Measurements from ENCODE around the gene ZMIZ1. TPM values are rescaled to one million over a fixed set of nuclear protein-coding genes. Genes with fewer than 3 reads are reported as not detected.
A peak's percentile ranks its signal among the peaks of the same experiment; 100 is the strongest.

Gene ZMIZ1
- polyA plus RNA-seq, 3 donors, result 3.3 to 64.6 (median 8.9) TPM

- H3K27me3 Mint-ChIP-seq (ENCODE audit: low read depth in 3 of 3), result peaks cover 0 to 5% (median 2%) of the 10 kb centered on the region in 3 donors
- H3K4me2 ChIP-seq (replicated peaks; ENCODE audit: extremely low read depth, low read length, poor library complexity, severe bottlenecking), result no peak overlapping the region
- no peaks in the 10 kb centered on the region for H3K79me2 ChIP-seq (ENCODE audit: insufficient read depth, low read length)
- H3K27ac Mint-ChIP-seq, result peak overlapping the region in 3 of 7 donors; percentile 6 to 24 (median 15)
- H3K4me1 ChIP-seq (ENCODE audit: control insufficient read depth in 1 of 2, insufficient read depth in 2 of 2, low read length in 2 of 2), result peaks cover 0 to 2% of the 10 kb centered on the region in 2 donors
- intact Hi-C loops (cut with micrococcal nuclease), result no loop called here
- WGBS (ENCODE audit: insufficient coverage), result 100% methylated on average over 4 of the region's 5 CpGs
- peaks cover 41 to 95% of the 10 kb centered on the region in 2 donors for H3K36me3 ChIP-seq (replicated peaks in 1 of 2; ENCODE audit: control insufficient read depth in 1 of 2, insufficient read depth in 2 of 2, low read length in 2 of 2)
- H3K27ac ChIP-seq (ENCODE audit: low read depth in 1 of 2, low read length in 2 of 2), result no peak overlapping the region
- DNase-seq, result no peak
- no peak overlapping the region for H2AFZ ChIP-seq (ENCODE audit: insufficient read depth, low read depth, low read length, poor library complexity, severe bottlenecking)
- H3K4me3 Mint-ChIP-seq, result no peak overlapping the region
- peaks cover 10% of the 10 kb centered on the region for H3K4me1 Mint-ChIP-seq
- H4K20me1 ChIP-seq (ENCODE audit: insufficient read depth, low read length), result peaks cover 99% of the 10 kb centered on the region
- no peaks in the 10 kb centered on the region for H3K9me3 Mint-ChIP-seq
- H3K9ac ChIP-seq (ENCODE audit: insufficient read depth, low read length, poor library complexity, severe bottlenecking), result no peak overlapping the region
- no peak overlapping the region for H3K4me3 ChIP-seq (replicated peaks in 1 of 3; ENCODE audit: low read depth in 2 of 3, low read length in 3 of 3)
- H3K36me3 Mint-ChIP-seq, result peaks cover 60 to 84% of the 10 kb centered on the region in 2 donors
- no peaks in the 10 kb centered on the region for H3K9me3 ChIP-seq (replicated peaks in 1 of 2; ENCODE audit: control insufficient read depth in 1 of 2, insufficient read depth in 1 of 2, low read length in 2 of 2)
- TF ChIP-seq, protein P1, sequence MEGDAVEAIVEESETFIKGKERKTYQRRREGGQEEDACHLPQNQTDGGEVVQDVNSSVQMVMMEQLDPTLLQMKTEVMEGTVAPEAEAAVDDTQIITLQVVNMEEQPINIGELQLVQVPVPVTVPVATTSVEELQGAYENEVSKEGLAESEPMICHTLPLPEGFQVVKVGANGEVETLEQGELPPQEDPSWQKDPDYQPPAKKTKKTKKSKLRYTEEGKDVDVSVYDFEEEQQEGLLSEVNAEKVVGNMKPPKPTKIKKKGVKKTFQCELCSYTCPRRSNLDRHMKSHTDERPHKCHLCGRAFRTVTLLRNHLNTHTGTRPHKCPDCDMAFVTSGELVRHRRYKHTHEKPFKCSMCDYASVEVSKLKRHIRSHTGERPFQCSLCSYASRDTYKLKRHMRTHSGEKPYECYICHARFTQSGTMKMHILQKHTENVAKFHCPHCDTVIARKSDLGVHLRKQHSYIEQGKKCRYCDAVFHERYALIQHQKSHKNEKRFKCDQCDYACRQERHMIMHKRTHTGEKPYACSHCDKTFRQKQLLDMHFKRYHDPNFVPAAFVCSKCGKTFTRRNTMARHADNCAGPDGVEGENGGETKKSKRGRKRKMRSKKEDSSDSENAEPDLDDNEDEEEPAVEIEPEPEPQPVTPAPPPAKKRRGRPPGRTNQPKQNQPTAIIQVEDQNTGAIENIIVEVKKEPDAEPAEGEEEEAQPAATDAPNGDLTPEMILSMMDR (IDR thresholded peaks at IDR 0.05), result no peak
- H3K27me3 ChIP-seq (ENCODE audit: control insufficient read depth in 2 of 2, insufficient read depth in 2 of 2, low read length in 2 of 2), result no peaks in the 10 kb centered on the region
These were observed 104.1 kb downstream of the ZMIZ1 start for GRCh38 chr10:79172881-79173280.

DNA sequence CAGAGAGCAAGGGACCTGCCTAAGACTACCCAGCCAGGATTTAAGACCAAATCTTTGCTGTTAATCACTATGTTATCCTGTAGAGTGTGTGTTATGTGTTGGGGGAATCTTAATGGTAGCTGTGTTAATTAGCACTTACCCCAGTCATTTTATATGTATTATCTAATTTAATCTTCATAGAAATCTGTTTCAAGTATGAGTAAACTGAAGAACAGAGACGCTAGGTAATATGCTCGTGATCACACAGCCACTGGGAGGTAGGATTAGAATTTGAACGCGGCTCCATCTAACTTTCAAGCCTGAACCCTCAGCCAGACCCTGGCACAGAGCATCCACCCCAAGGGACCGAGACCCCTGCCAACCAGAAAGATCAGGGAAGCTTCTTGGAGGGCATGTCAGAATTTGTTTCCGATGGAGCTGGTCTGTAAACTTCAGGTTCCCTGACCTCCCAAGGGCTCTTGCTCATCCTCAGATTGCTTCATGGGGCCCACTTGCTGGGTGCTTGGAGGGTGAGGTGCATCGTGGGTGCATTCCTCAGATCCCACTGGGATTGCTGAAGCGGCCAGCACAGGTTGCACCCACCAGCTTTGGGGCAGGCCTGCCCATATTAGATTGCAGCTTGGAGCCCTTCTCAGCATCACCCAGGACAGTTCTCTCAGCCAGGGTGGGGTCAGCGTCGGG is 105.0 kb downstream of the ZMIZ1 start:
- H2AFZ ChIP-seq (ENCODE audit: insufficient read depth, low read depth, low read length, poor library complexity, severe bottlenecking), result no peak overlapping the region
- H3K9me3 Mint-ChIP-seq, result no peaks in the 10 kb centered on the region
- no peak overlapping the region for H3K9ac ChIP-seq (ENCODE audit: insufficient read depth, low read length, poor library complexity, severe bottlenecking)
- no peak overlapping the region for H3K4me2 ChIP-seq (replicated peaks; ENCODE audit: extremely low read depth, low read length, poor library complexity, severe bottlenecking)
- H3K4me3 Mint-ChIP-seq, result no peak overlapping the region
- H3K27ac Mint-ChIP-seq, result peak overlapping the region in 2 of 7 donors; percentile 26 to 68
- H3K27me3 ChIP-seq (ENCODE audit: control insufficient read depth in 2 of 2, insufficient read depth in 2 of 2, low read length in 2 of 2), result no peaks in the 10 kb centered on the region
- no peak overlapping the region for H3K27ac ChIP-seq (ENCODE audit: low read depth in 1 of 2, low read length in 2 of 2)
- peaks cover 0 to 10% of the 10 kb centered on the region in 2 donors for H3K4me1 ChIP-seq (ENCODE audit: control insufficient read depth in 1 of 2, insufficient read depth in 2 of 2, low read length in 2 of 2)
- H3K4me1 Mint-ChIP-seq, result peaks cover 15% of the 10 kb centered on the region
- H3K27me3 Mint-ChIP-seq (ENCODE audit: low read depth in 3 of 3), result peaks cover 0 to 5% (median 2%) of the 10 kb centered on the region in 3 donors
- TF ChIP-seq, protein P1 (IDR thresholded peaks at IDR 0.05), result no peak
- WGBS (ENCODE audit: insufficient coverage), result 100% methylated on average over 4 of the region's 10 CpGs
- no peak overlapping the region for H3K4me3 ChIP-seq (replicated peaks in 1 of 3; ENCODE audit: low read depth in 2 of 3, low read length in 3 of 3)
- intact Hi-C loops (cut with micrococcal nuclease), result no loop called here
- no peaks in the 10 kb centered on the region for H3K79me2 ChIP-seq (ENCODE audit: insufficient read depth, low read length)
- H3K36me3 ChIP-seq (replicated peaks in 1 of 2; ENCODE audit: control insufficient read depth in 1 of 2, insufficient read depth in 2 of 2, low read length in 2 of 2), result peaks cover 33 to 86% of the 10 kb centered on the region in 2 donors
- no peak for DNase-seq
- peaks cover 99% of the 10 kb centered on the region for H4K20me1 ChIP-seq (ENCODE audit: insufficient read depth, low read length)
- no peaks in the 10 kb centered on the region for H3K9me3 ChIP-seq (replicated peaks in 1 of 2; ENCODE audit: control insufficient read depth in 1 of 2, insufficient read depth in 1 of 2, low read length in 2 of 2)
- H3K36me3 Mint-ChIP-seq, result peaks cover 56 to 84% of the 10 kb centered on the region in 2 donors
